SK-N-SH (cell line): ENCODE data around the gene CRK.

Source experiments
- CHD2 ChIP-seq: fragments of 150-350 bp; IDR thresholded peaks from 2 replicates; pipeline ENCODE4 v1.6.1; 2018; ENCODE audit warnings: low read length; ENCODE audit not compliant: partially characterized antibody
- CTCF ChIP-seq: fragments of 200-600 bp; sonication (generic); IDR thresholded peaks from 2 replicates; pipeline ENCODE4 v1.6.1; 2017; ENCODE audit warnings: antibody characterized with exemption, mild to moderate bottlenecking, moderate library complexity
- FOSL2 ChIP-seq: IDR thresholded peaks from 2 replicates; pipeline ENCODE4 v1.4.0; 2012; ENCODE audit warnings: low read depth, mild to moderate bottlenecking, moderate library complexity, borderline replicate concordance
- FOXJ3 ChIP-seq: sonication (generic); formaldehyde crosslinking; IDR thresholded peaks from 2 replicates; pipeline ENCODE4 v1.5.1; 2020; ENCODE audit warnings: mild to moderate bottlenecking, missing genetic modification reagents
- FOXM1 ChIP-seq: IDR thresholded peaks from 2 replicates; pipeline ENCODE4 v1.4.0; 2012; ENCODE audit warnings: low read depth, mild to moderate bottlenecking
- SMC3 ChIP-seq: IDR thresholded peaks from 2 replicates; pipeline ENCODE4 v1.6.1; 2012; ENCODE audit warnings: low read depth, low read length, improper control_type of control experiment

- TF ChIP-seq FOXJ3 (CRISPR knock-in tag) = no peak
- no peak for TF ChIP-seq CTCF
- TF ChIP-seq FOXM1 = no peak
- TF ChIP-seq CHD2 = no peak
- TF ChIP-seq SMC3 = no peak
- TF ChIP-seq FOSL2 = no peak
Measured at GRCh38 chr17:1413281-1413791, 42.7 kb downstream of the CRK start.
